ENCODE results near the gene MIER2. TPM values are rescaled to one million over a fixed set of nuclear protein-coding genes. Genes with fewer than 3 reads are reported as not detected.

The MIER2 gene
- total RNA-seq, 2 donors from 2014 or later: 15.2 to 22.4 TPM

DNA sequence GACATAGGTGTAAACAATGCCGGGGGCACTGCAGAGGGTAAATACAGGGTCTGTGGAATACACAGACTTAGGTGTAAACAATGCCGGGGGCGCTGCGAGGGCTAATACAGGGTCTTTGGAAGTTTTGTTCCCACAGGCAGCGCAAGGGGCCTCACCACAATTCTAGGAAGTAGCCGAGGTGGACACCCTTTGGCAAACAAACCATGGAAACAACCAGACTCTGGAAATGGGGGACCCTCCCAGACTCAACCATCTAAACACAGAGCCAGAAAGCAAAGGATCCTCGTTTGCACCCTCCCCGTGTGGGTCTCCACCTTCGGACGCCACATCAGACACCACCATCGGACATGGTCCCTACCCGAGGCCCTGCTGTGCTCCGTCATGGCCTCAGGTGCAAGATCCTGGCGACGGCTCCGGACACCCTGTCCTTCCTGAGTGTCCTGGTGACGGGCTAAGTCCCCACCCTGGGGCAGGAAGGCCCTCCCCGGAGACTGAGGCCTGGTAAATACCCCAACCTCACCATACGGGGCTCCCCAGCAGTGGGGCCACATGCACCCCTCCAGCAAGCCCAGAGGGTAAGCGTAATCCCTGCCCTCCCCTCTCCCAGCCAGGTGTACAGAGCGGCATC is 36.7 kb downstream of the MIER2 start:
- Histone ChIP-seq H3K36me3 (peaks cover 56% of the 10 kb centered on the region), H3K9me3 (no peaks in the 10 kb centered on the region), H3K4me1 (no peaks in the 10 kb centered on the region), H3K27ac (peak overlapping the region in 1 of 2 donors; percentile 1), H3K27me3 (no peaks in the 10 kb centered on the region), H3K4me3 (peak overlapping the region in 1 of 2 donors; percentile 34)
- no peak for DNase-seq (ENCODE audit: low spot score)
- TF ChIP-seq, protein P1, sequence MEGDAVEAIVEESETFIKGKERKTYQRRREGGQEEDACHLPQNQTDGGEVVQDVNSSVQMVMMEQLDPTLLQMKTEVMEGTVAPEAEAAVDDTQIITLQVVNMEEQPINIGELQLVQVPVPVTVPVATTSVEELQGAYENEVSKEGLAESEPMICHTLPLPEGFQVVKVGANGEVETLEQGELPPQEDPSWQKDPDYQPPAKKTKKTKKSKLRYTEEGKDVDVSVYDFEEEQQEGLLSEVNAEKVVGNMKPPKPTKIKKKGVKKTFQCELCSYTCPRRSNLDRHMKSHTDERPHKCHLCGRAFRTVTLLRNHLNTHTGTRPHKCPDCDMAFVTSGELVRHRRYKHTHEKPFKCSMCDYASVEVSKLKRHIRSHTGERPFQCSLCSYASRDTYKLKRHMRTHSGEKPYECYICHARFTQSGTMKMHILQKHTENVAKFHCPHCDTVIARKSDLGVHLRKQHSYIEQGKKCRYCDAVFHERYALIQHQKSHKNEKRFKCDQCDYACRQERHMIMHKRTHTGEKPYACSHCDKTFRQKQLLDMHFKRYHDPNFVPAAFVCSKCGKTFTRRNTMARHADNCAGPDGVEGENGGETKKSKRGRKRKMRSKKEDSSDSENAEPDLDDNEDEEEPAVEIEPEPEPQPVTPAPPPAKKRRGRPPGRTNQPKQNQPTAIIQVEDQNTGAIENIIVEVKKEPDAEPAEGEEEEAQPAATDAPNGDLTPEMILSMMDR (IDR thresholded peaks at IDR 0.05): no peak

DNA sequence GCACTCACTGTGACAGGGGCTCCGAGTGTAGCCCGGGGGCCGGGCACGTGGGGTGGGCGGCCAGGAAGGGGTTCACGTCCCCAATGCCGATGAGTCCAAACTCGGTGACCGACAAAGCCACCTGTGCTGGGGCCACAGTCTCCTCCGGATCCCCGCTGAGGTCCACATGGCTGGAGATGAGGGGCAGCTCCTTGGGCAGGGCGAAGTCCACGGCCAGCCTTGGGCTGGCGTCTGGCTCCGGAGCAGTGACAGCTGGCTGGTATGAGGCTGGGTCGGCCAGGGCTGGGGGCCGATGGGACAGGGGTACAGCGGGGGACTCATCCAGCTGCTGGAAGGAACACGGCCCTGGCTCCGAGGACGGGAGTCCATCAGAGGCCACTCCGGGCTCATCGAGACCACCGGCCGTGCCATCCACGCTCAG is 37.5 kb downstream of the MIER2 start:
- Histone ChIP-seq H3K4me3 (no peak overlapping the region), H3K36me3 (peaks cover 55% of the 10 kb centered on the region), H3K9me3 (no peaks in the 10 kb centered on the region), H3K27me3 (no peaks in the 10 kb centered on the region), H3K4me1 (no peaks in the 10 kb centered on the region), H3K27ac (no peak overlapping the region)
- no peak for DNase-seq (ENCODE audit: low spot score)
- TF ChIP-seq, protein P1 (IDR thresholded peaks at IDR 0.05): no peak

DNA sequence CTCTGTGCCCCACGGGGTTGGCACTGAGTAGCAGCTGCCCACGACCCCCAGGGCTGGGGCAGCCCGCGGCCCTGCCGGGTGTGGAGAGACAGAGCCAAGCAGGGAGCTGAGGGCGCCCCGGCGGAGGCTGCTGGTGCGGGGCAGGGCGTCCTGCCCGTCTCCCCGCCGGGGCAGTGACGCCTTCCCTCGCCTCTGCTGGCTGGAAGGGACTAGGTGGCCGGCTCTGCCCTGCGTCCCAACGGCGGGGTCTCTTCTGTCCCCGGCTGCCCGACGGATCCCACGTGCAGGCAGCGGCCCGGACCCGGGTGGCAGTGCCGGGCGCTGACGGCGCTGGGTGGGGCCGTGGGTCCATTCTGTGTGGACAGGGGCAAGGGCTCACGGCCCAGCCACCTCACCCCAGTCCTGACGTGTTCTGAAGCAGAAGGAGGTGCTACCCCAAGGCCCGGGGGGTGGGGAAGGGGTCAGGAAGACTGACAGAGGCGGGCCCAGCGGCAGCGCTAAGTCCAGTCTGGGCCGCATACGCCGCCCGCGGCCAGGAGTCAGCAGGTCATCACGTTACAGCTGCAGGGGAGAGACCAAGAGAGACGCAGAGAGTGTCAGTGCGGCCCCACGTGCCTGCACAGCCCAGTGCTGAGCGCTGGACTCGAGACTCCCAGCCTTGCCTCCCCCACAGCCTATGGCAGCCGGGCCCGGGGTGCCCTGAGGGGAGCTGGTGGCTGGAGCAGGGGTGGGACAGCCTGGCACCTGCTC is 38.3 kb downstream of the MIER2 start:
- Histone ChIP-seq H3K4me3 (no peak overlapping the region), H3K36me3 (peaks cover 47% of the 10 kb centered on the region), H3K27ac (no peak overlapping the region), H3K4me1 (no peaks in the 10 kb centered on the region), H3K27me3 (no peaks in the 10 kb centered on the region), H3K9me3 (no peaks in the 10 kb centered on the region)
- TF ChIP-seq, protein P1 (IDR thresholded peaks at IDR 0.05): no peak
- DNase-seq (ENCODE audit: low spot score): no peak

DNA sequence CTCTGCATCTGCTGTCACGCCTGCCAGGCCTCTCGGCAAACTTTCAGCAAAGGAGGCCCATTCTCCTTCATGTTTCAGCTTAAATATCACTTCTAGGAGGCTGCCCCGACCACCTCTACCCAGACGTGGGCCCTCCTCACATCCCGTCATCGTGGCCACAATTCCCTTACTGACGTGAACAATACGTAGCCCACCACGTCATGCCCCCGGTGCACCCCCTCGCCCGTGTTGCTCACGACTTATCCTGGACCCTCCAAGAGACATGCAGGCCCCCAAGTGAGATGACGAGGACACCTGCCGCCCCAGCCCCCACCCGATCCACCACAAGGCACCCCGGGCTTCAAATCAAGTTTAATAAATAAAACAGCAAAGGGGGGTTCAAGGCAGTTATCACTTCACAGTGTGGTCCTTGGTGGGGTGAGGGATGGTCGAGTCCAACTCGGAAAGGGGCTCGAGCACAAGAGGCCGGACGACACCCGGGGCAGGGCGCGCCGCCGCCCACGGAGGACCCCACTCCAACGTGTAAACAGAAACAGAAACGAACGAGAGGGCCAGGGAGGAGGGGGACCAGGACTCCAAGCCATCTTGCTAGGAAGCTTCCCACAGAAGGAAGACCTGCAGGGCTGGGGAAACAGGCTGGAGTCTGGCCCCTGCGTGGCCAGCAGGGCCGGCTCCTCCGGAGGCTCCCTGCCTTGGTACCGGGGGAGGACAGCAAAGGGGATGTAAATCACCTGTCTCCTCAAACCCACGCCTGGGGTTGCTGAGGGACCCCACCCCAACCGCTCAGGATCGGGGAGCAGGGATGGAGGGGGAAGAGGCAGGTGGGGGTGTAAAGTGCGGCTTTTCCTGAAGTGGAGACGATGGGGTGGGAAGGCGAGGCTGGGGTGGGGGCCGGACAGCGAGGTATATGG is 39.1 kb downstream of the MIER2 start:
- Histone ChIP-seq H3K27ac (no peak overlapping the region), H3K27me3 (no peaks in the 10 kb centered on the region), H3K4me3 (no peak overlapping the region), H3K9me3 (no peaks in the 10 kb centered on the region), H3K4me1 (no peaks in the 10 kb centered on the region), H3K36me3 (peaks cover 39% of the 10 kb centered on the region)
- TF ChIP-seq, protein P1 (IDR thresholded peaks at IDR 0.05): no peak
- no peak for DNase-seq (ENCODE audit: low spot score)

DNA sequence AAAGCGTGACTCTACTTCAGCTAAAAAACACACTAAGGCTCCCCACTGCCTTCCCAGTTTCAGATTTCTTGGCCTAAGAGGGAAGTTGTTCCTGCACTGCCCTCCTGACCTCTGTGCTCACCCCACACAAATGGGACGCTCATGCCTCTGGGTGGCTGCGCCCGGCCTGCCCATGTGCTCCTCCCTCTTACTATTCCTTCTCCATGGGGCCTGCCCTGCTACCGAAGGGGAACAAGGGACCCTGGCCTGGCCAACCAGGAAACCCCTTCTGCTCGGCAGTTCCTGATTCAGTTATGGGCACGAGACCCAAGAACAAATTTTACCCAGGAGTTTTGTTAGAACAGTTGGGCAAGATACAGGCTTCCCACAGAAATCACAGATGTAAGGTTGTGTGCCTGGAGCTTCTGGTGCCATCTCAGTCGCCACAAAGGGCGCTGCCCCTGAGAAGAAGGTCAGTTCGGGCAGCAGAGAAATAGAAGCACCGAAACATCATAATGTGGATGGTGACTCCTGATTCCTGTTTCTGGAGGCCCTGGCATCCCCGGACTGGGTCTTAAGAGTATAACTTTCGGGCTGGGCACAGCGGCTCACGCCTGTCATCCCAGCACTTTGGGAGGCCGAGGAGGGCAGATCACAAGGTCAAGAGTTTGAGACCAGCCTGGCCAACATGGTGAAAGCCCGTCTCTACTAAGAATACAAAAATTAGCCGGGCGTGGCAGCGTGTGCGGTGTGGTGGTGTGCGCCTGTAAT is 47.9 kb downstream of the MIER2 start:
- Histone ChIP-seq H3K9me3 (no peaks in the 10 kb centered on the region), H3K4me3 (no peak overlapping the region), H3K27ac (no peak overlapping the region), H3K36me3 (no peaks in the 10 kb centered on the region), H3K27me3 (peaks cover 0 to 13% of the 10 kb centered on the region in 2 donors), H3K4me1 (peaks cover 0 to 28% of the 10 kb centered on the region in 2 donors)
- peak; percentile 66 for DNase-seq (ENCODE audit: low spot score)
- TF ChIP-seq, protein P1 (IDR thresholded peaks at IDR 0.05): no peak

Measured in right atrium auricular region (tissue), 2 donors.